VCaP (cell line): Measurements from ENCODE around the gene CYP2A13.
"Not testable (repeated sequence)": the region's sequence is repeated elsewhere in the genome, so short reads cannot be mapped to it uniquely, and the experiment has no call there.

Source experiments
- H3K27ac ChIP-seq: fragments of 450-650 bp; 2 replicates; pipeline ENCODE4 v1.5.1; 2017
- TF ChIP-seq, protein P1 (sequence below): fragments of 450-650 bp; conservative IDR thresholded peaks from 2 replicates; pipeline ENCODE4 v1.5.1; 2017; ENCODE audit warnings: mild to moderate bottlenecking, moderate library complexity

CYP2A13 gene

DNA sequence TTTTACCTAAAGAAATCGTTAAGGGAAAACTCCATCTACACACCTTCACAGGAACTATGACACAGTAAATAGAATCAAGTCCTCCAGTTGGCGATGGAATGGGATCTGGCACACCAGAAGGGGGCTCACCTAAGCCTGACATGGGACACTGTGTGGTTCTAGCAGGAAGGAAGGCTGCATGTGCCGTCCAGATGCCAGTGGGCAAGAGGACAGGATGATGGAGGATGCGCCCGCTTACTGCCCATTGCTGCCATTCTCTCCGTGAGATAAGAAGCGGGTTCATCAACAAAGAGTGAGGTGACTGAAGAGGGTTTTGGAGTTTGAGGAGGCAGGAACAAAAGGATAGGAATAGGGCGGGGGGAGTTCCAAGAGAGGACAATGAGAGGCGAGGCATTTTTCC, 23.0 kb downstream of the CYP2A13 start:
- TF ChIP-seq, protein P1, sequence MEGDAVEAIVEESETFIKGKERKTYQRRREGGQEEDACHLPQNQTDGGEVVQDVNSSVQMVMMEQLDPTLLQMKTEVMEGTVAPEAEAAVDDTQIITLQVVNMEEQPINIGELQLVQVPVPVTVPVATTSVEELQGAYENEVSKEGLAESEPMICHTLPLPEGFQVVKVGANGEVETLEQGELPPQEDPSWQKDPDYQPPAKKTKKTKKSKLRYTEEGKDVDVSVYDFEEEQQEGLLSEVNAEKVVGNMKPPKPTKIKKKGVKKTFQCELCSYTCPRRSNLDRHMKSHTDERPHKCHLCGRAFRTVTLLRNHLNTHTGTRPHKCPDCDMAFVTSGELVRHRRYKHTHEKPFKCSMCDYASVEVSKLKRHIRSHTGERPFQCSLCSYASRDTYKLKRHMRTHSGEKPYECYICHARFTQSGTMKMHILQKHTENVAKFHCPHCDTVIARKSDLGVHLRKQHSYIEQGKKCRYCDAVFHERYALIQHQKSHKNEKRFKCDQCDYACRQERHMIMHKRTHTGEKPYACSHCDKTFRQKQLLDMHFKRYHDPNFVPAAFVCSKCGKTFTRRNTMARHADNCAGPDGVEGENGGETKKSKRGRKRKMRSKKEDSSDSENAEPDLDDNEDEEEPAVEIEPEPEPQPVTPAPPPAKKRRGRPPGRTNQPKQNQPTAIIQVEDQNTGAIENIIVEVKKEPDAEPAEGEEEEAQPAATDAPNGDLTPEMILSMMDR = no peak
- no peak overlapping the region for H3K27ac ChIP-seq

DNA sequence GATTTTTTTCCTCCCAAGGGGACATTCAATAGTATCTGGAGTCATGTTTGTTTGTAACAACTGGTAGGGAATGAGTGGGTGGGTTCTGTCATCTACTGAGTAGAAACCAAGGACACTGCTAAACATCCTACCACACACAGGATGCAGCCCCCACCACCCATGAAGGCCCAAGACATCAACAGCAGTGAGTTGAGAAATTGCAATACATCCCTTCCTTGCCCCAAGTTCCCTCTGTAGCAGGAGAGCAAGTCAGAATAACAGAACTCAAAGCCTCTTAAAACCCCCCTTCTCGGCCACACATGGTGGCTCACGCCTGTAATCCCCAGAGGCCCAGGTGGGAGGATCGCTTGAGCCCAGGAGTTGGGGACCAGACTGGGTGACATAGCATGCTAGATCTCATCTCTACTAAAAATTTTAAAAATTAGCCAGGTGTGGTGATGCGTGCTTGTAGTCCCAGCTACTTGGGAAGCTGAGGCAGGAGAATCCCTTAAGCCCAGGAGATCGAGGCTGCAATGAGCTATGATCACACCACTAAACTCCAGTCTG, 23.6 kb downstream of the CYP2A13 start:
- H3K27ac ChIP-seq = no peak overlapping the region
- TF ChIP-seq, protein P1 = no peak

DNA sequence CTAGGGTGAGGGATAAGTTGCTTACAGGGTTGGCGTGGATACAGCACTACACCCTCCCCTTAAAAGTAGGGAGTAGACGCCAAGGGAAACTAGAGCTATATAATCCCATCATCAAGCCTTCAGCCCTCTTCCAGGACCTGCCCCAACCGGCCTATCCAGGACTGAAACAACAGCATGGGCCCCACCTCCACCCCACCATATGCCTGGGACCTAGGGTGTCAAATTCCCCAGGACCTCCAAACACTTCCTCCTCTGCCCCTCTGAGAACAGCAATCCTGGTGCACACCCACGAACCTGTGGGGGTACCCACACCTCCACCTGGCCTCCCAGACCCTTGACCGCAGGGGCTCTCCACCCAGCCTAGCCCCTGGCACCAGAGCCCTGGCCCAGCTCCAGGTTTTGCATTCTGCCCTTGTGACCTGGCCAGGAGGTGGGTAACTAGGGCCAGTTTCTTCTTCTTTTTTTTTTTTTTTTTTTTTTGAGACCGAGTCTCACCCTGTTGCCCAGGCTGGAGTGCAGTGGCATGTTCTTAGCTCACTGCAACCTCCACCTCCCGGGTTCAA, 24.6 kb downstream of the CYP2A13 start:
- H3K27ac ChIP-seq = no peak overlapping the region

DNA sequence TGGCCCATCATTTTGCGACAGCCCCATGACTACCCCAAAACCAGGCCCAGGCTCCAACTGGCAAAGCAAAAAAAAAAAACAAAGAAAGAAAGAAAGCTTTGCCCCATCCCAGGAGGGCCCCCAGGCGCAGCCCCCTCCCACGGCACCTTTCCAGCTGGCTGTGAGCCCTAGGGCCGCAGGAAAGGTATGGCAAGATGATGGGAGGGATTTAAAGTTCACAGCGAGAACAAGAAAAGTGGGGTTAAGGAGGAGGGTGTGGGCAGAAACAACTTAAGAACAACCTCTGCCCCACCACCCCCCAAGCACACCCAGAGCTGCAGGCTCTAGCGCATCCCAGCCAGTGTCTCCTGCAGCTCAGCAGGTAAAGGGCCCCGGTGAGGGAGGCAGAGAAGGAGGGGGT, 25.9 kb downstream of the CYP2A13 start, which contains the start of gene CYP2F1:
TSS of gene CYP2F1 (plus strand) at position 301 of the 400 bp plus-strand sequence. CDS start 1,757 bp downstream, outside the sequence.
- TF ChIP-seq, protein P1 = no peak

More for the DNA sequence above, 24.6 kb downstream of the CYP2A13 start:
- TF ChIP-seq, protein P1 = no peak

DNA sequence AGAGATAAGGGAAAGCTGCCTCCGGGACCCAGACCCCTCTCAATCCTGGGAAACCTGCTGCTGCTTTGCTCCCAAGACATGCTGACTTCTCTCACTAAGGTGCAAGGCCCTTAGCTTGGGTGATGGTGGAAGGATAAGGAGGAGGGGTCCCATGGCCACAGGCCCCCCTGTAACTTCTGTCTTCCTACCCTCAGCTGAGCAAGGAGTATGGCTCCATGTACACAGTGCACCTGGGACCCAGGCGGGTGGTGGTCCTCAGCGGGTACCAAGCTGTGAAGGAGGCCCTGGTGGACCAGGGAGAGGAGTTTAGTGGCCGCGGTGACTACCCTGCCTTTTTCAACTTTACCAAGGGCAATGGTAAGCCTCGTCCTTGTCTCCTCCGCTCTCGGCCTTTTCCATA, 28.0 kb downstream of the CYP2A13 start:
- no peak overlapping the region for H3K27ac ChIP-seq
- TF ChIP-seq, protein P1 = no peak

More for the DNA sequence above, 25.9 kb downstream of the CYP2A13 start, which contains the start of gene CYP2F1:
- H3K27ac ChIP-seq = no peak within 1 kb of the TSS

DNA sequence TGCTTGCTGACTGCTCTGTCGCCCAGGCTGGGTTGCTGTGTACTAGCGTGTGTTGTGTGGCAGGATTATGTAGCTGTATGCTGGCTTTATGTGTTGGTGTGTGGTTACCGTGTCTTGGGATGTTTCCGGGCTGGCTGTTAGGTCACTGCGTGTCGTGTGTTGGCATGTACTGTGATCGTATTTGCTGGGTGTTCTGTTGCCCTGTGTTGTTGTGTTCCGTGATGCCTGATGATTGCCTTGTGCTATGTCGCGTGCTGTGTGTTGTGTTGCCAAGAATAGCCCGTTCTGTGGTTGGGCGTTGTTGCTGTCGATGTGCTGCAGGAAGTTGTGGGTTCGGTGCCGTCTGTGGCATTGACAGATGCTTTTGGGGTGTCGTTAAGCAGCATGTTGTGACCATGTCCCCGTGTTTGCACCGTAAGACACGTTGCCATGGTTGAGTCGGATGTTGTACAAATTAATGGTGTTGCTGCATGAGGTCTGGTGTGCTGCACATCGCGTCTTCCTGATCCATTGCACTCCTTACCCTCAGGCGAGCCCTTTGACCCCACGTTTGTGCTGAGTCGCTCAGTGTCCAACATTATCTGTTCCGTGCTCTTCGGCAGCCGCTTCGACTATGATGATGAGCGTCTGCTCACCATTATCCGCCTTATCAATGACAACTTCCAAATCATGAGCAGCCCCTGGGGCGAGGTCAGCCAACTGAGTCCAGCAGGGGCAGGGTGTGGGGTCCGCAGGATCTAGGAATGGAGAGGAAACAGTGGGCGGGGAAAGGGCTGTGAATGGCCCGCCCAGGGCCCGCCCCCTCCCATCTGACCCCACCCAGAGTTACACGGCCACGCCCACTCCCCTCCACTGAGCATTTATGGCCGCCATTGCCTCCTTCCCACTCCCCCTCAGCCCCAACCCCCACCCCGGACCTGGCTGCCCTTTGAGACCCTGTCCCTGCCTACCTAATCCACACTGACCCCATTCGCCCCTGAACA, 33.0 kb downstream of the CYP2A13 start:
- not testable (repeated sequence) for H3K27ac ChIP-seq

DNA sequence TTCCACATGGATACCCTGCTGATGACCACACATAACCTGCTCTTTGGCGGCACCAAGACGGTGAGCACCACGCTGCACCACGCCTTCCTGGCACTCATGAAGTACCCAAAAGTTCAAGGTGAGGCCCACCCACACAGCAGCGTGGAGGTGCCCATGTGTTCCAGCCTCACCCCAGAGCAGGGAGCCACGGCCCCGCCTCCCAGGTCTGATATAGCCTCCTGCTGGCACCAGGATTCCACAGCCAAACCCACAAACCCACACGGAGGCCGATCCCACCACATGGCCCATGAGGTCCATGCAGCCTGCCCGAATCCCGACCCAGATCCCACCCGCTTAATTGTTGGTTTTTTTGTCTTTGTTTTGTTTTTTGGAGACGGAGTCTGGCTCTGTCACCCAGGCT, 34.6 kb downstream of the CYP2A13 start:
- not testable (repeated sequence) for H3K27ac ChIP-seq

DNA sequence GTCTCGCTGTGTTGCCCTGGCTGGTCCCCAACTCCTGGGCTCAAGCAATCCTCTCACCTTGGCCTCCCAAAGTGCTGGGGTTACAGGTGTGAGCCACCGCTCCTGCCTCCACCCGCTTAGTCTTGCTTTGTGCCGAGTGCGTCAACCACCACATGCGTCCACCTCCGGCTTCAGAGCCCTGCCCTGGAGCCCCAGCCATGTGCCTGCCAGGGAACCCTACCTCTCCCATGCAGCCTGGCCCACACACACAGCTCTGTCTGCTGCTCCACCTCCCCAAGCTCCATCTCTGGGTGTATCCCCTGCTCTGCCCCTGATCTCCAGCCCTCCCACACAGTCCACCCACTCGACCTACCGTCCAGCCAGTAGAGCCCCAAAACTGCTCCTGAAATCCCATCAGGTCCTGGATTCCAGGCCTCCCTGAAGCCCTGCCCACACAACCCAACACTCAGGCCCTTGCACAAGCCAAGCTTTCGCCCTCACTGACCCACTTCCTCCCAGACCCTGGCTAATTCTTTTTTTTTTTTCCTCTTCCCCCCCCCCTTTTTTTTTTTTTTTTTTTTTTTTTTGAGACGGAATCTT, 35.6 kb downstream of the CYP2A13 start:
- TF ChIP-seq, protein P1 = no peak
- H3K27ac ChIP-seq = no peak overlapping the region
